A673 (cell line): ENCODE results near the gene SCG5. TPM values are rescaled to one million over a fixed set of nuclear protein-coding genes. Genes with fewer than 3 reads are reported as not detected.

ENCODE experiments used
- BruUV-seq: library from RNA; stranded (reverse); fragments of 400-500 nt; replicated peaks from 2 replicates; lab custom pipeline; 2021; lab: Mats Ljungman, UMichigan
- CTCF ChIA-PET: fragments of 300-600 bp; sonication (Branson Sonifier 250); formaldehyde crosslinking; loops from one replicate; lab custom pipeline; 2022; ENCODE audit warnings: antibody characterized with exemption; lab: Charles Lee
- POLR2A ChIA-PET: fragments of 300-600 bp; sonication (Branson Sonifier 250); formaldehyde crosslinking; loops from one replicate; lab custom pipeline; 2022; ENCODE audit warnings: antibody characterized with exemption; ENCODE audit not compliant: low non-redundant PET; lab: Charles Lee
- DNase-seq: peaks from one replicate; pipeline ENCODE4 v3.0.0-alpha.2; 2015; ENCODE audit warnings: low spot score
- H3K27ac ChIP-seq: fragments of 200-600 bp; sonication (generic); 2 replicates; pipeline ENCODE4 v1.5.1; 2016; ENCODE audit warnings: mixed run types, low read depth, mild to moderate bottlenecking, mixed read lengths, antibody characterized with exemption, low read length; ENCODE audit not compliant: poor library complexity, severe bottlenecking
- H3K27me3 ChIP-seq: fragments of 200-600 bp; sonication (generic); replicated peaks from 2 replicates; pipeline ENCODE4 v1.6.1; 2017; ENCODE audit warnings: mixed run types, low read depth, mild to moderate bottlenecking, mixed read lengths, antibody characterized with exemption, low read length; ENCODE audit not compliant: insufficient read depth, poor library complexity
- H3K36me3 ChIP-seq: fragments of 200-600 bp; sonication (generic); 2 replicates; pipeline ENCODE4 v1.6.1; 2016; ENCODE audit warnings: mixed run types, mild to moderate bottlenecking, mixed read lengths, antibody characterized with exemption, low read length; ENCODE audit not compliant: insufficient read depth, poor library complexity, severe bottlenecking
- H3K4me1 ChIP-seq: fragments of 200-600 bp; sonication (generic); 2 replicates; pipeline ENCODE4 v1.6.1; 2017; ENCODE audit warnings: mixed run types, mild to moderate bottlenecking, mixed read lengths, antibody characterized with exemption, low read length; ENCODE audit not compliant: insufficient read depth, poor library complexity, severe bottlenecking
- H3K4me3 ChIP-seq: fragments of 200-600 bp; sonication (generic); 2 replicates; pipeline ENCODE4 v1.5.1; 2016; ENCODE audit warnings: low read depth, mixed run types, mild to moderate bottlenecking, mixed read lengths, low read length; ENCODE audit not compliant: poor library complexity, severe bottlenecking
- H3K9me3 ChIP-seq: fragments of 200-600 bp; sonication (generic); 2 replicates; pipeline ENCODE4 v1.6.1; 2016; ENCODE audit warnings: mixed run types, low read depth, mild to moderate bottlenecking, mixed read lengths, antibody characterized with exemption, low read length; ENCODE audit not compliant: poor library complexity, severe bottlenecking
- CTCF ChIP-seq: fragments of 300-800, 200-600 bp; sonication (generic); conservative IDR thresholded peaks from 2 replicates; pipeline ENCODE4 v1.5.1; 2017; ENCODE audit warnings: low read depth, mild to moderate bottlenecking, antibody characterized with exemption, low read length, moderate library complexity, mixed read lengths
- EZH2 ChIP-seq: fragments of 200-600 bp; sonication (generic); IDR thresholded peaks from 2 replicates; pipeline ENCODE4 v1.6.1; 2017; ENCODE audit warnings: borderline replicate concordance, low read depth, mild to moderate bottlenecking, mixed read lengths, antibody characterized with exemption, low read length; ENCODE audit not compliant: poor library complexity, severe bottlenecking
- intact Hi-C: fragments of 100-400 bp; cut with micrococcal nuclease; formaldehyde crosslinking; loops from one replicate; pipeline ENCODE4 v1.10.0; 2022; ENCODE audit not compliant: unreplicated experiment
- total RNA-seq: library from RNA; stranded (reverse); gene quantifications from 2 replicates; pipeline ENCODE4 v1.2.3, GENCODE V29; 2021

The SCG5 gene
- total RNA-seq, 1 experiment from 2014 or later = 3.1 TPM

- no peak overlapping the region for H3K27ac ChIP-seq
- CTCF ChIA-PET = no interaction called here
- no peak for TF ChIP-seq EZH2
- no peak for TF ChIP-seq CTCF
- no peaks in the 10 kb centered on the region for H3K36me3 ChIP-seq
- no TSS peak for BruUV-seq
- intact Hi-C loops = no loop called here
- no peak overlapping the region for H3K4me3 ChIP-seq
- POLR2A ChIA-PET = no interaction called here
- no peak for DNase-seq
- H3K4me1 ChIP-seq = no peaks in the 10 kb centered on the region
- H3K27me3 ChIP-seq = no peaks in the 10 kb centered on the region
- no peaks in the 10 kb centered on the region for H3K9me3 ChIP-seq
Observed at GRCh38 chr15:32677238-32677750, 35.8 kb downstream of the SCG5 start.

DNA sequence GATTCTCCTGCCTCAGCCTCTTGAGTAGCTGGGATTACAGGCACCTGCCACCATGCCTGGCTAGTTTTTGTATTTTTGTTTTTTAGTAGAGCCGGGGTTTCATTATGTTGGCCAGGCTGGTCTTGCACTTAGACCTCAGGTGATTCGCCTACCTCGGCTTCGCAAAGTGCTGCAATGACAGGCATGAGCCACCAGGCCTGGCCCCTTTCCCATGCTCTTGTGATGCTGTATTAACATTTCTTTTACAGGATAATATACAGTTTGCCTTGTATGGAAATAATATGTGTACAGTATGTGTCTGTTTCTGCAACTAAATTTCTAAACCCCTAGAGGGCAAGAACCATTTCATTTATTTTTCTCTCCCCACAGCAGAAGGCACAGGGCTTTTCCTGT, 37.8 kb downstream of the SCG5 start:
- intact Hi-C loops = no loop called here
- TF ChIP-seq CTCF (no peak), EZH2 (no peak)
- Histone ChIP-seq H3K9me3 (no peaks in the 10 kb centered on the region), H3K4me3 (no peak overlapping the region), H3K36me3 (no peaks in the 10 kb centered on the region), H3K27ac (no peak overlapping the region), H3K4me1 (no peaks in the 10 kb centered on the region), H3K27me3 (no peaks in the 10 kb centered on the region)
- ChIA-PET CTCF (no interaction called here), POLR2A (no interaction called here)
- no TSS peak for BruUV-seq
- no peak for DNase-seq

DNA sequence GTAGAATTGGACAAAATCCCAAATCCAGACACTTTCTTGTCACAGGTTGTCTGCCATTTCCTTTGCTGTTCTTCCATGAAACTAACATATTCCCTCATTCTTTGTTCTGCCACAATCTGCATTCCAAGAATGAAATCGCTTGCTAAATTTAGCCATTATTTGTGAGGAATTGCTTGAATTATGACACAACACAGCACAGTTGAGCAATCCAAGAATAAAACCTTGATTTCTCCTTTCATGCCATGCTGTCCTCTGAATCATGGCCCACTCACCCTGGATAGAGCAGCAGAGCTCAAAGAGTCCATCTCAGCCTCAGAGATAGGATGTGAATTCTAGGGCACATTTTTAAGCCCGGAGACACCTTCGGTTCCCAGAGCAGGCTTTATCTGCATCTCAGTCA, 41.1 kb downstream of the SCG5 start:
- POLR2A ChIA-PET = interaction anchor here (0.8 kb wide), 1 partner anchor 337 kb away, joined by 3 read pairs; no protein-coding TSS in a partner anchor
- Histone ChIP-seq H3K4me1 (no peaks in the 10 kb centered on the region), H3K27ac (no peak overlapping the region), H3K9me3 (no peaks in the 10 kb centered on the region), H3K4me3 (no peak overlapping the region), H3K36me3 (no peaks in the 10 kb centered on the region), H3K27me3 (no peaks in the 10 kb centered on the region)
- BruUV-seq = no TSS peak
- CTCF ChIA-PET = no interaction called here
- no peak for TF ChIP-seq CTCF
- TF ChIP-seq EZH2 = no peak
- DNase-seq = no peak
- intact Hi-C loops = loop anchor here (5.0 kb wide), 1 partner anchor 35 kb away; the partner anchor contains the start of gene GREM1
